Measurements from ENCODE around the gene DNAH14.

GRCh38 chr1:225435487-225435886 is 506.0 kb downstream of the DNAH14 start:
- TF ChIP-seq CTCF (IDR thresholded peaks at IDR 0.05) (no peak), POLR2A (IDR thresholded peaks at IDR 0.05) (no peak)
